HG03066 (cell line): ENCODE results near the gene ZNF502.
"Not testable (repeated sequence)": the region's sequence is repeated elsewhere in the genome, so short reads cannot be mapped to it uniquely, and the experiment has no call there.

ENCODE experiments used
- ATAC-seq: cut with Tn5 transposase; IDR thresholded peaks from one replicate; pipeline ENCODE4 v1.9.1; 2021; ENCODE audit warnings: low read depth; ENCODE audit not compliant: unreplicated experiment

The ZNF502 gene

GRCh38 chr3:44712455-44713075, at the start of gene ZNF502:
Gene ZNF502, plus strand, starts transcription at chr3:44712660. Its CDS starts 7,602 bp downstream, at chr3:44720262.
- no peak for ATAC-seq

- ATAC-seq: no peak
Measured at GRCh38 chr3:44665173-44665572, 47.3 kb upstream of the ZNF502 start.

- no peak for ATAC-seq
Measured at GRCh38 chr3:44666346-44666745, 46.1 kb upstream of the ZNF502 start.

GRCh38 chr3:44669760-44670159, 42.7 kb upstream of the ZNF502 start:
- ATAC-seq: no peak

GRCh38 chr3:44673466-44673865, 39.0 kb upstream of the ZNF502 start:
- ATAC-seq: not testable (repeated sequence)

GRCh38 chr3:44674211-44674610, 38.2 kb upstream of the ZNF502 start:
- ATAC-seq: no peak

GRCh38 chr3:44678480-44679116, 33.9 kb upstream of the ZNF502 start:
- no peak for ATAC-seq

GRCh38 chr3:44680921-44681455, 31.5 kb upstream of the ZNF502 start:
- ATAC-seq: no peak

GRCh38 chr3:44682182-44682896, 30.1 kb upstream of the ZNF502 start:
- ATAC-seq: no peak

- ATAC-seq: peak; percentile 99
Measured at GRCh38 chr3:44685128-44685800, 27.2 kb upstream of the ZNF502 start.

- ATAC-seq: no peak
Measured at GRCh38 chr3:44687898-44688297, 24.6 kb upstream of the ZNF502 start.

- no peak for ATAC-seq
Measured at GRCh38 chr3:44721231-44722102, 9.0 kb downstream of the ZNF502 start.

- ATAC-seq: no peak
Measured at GRCh38 chr3:44722103-44722401, 9.6 kb downstream of the ZNF502 start.

- peak; percentile 70 for ATAC-seq
Measured at GRCh38 chr3:44729384-44729910, 17.0 kb downstream of the ZNF502 start, which contains the start of gene ZNF501. Gene ZNF501, plus strand, starts transcription at chr3:44729635. Its CDS starts 4,787 bp downstream, at chr3:44734422.

- no peak for ATAC-seq
Measured at GRCh38 chr3:44734646-44735168, 22.2 kb downstream of the ZNF502 start.

GRCh38 chr3:44761101-44761423, 48.6 kb downstream of the ZNF502 start:
- ATAC-seq: no peak

GRCh38 chr3:44761424-44762169, 49.1 kb downstream of the ZNF502 start, which contains the start of the genes KIAA1143 and KIF15:
Gene KIAA1143, minus strand, starts transcription at chr3:44761619. Its CDS starts 17 bp downstream, at chr3:44761602.
Gene KIF15, plus strand, starts transcription at chr3:44761794. Its CDS starts 72 bp downstream, at chr3:44761866.
- peak; percentile 89 for ATAC-seq

GRCh38 chr3:44762170-44762677, 49.8 kb downstream of the ZNF502 start:
- ATAC-seq: no peak

GRCh38 chr3:44762690-44763089, 50.2 kb downstream of the ZNF502 start:
- no peak for ATAC-seq
